Measurements from ENCODE around the gene C4orf33. TPM values are rescaled to one million over a fixed set of nuclear protein-coding genes. Genes with fewer than 3 reads are reported as not detected.

Gene C4orf33
- total and polyA plus RNA-seq, 9 of the 15 experiments (the other 6 are each of a cell fraction or from before 2014, with no cell fraction given), result 16.7 to 42.0 (median 27.5) TPM

DNA sequence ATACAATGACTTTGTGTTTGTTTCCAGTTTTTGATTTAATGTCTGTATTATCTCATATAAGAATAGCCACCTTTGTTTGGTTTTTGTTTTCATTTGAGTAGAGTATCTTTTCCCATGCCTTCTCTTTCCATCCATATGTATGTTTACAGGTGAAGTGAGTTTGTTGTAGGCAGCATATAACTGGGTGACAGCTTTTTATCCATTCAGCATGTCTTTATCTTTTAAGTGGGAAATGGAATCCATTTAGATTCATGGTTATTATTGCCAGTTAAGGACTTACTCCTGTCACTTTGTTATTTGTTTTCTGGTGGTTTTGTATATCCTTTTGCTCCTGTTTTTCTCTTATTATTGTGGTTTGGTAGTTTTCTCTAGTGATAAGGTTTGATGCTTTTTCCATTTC is 36.9 kb upstream of the C4orf33 start:
- POLR2A ChIA-PET, result no interaction called here
- no peak overlapping the region for H3K9ac ChIP-seq (ENCODE audit: insufficient read depth in 1 of 2, low read depth in 2 of 2, low read length in 2 of 2)
- no peaks in the 10 kb centered on the region for H3K9me1 ChIP-seq (ENCODE audit: control insufficient read depth, insufficient read depth, low read length)
- intact Hi-C loops (cut with micrococcal nuclease), result no loop called here
- H2AFZ ChIP-seq (ENCODE audit: low read depth, low read length), result no peak overlapping the region
- no peak overlapping the region for H3K4me2 ChIP-seq (ENCODE audit: insufficient read depth, low read length)
- H3K4me1 ChIP-seq (replicated peaks in 1 of 2; ENCODE audit: control insufficient read depth in 2 of 2, insufficient read depth in 2 of 2, low read length in 2 of 2), result no peaks in the 10 kb centered on the region
- no peak for FAIRE-seq
- no peaks in the 10 kb centered on the region for H3K27me3 ChIP-seq (ENCODE audit: control insufficient read depth in 2 of 2, insufficient read depth in 2 of 2, low read length in 2 of 2)
- H3K4me3 ChIP-seq, result no peak overlapping the region
- no peaks in the 10 kb centered on the region for H4K20me1 ChIP-seq (replicated peaks; ENCODE audit: control insufficient read depth, insufficient read depth, low read length)
- no TSS peak for BruUV-seq (replicated peaks)
- CTCF ChIA-PET (ENCODE audit: low intra/inter-chr PET ratio), result no interaction called here
- no peak overlapping the region for H3K27ac ChIP-seq (ENCODE audit: extremely low read depth, low read depth, low read length)
- in situ Hi-C loops (cut with MboI), result no loop called here
- no peak for TF ChIP-seq ZNF785 (CRISPR knock-in tag; IDR thresholded peaks at IDR 0.05)
- TF ChIP-seq KDM4B (IDR thresholded peaks at IDR 0.05; ENCODE audit: borderline replicate concordance in 2 of 2, low read depth in 1 of 2), result no peak
- TF ChIP-seq, protein P1, sequence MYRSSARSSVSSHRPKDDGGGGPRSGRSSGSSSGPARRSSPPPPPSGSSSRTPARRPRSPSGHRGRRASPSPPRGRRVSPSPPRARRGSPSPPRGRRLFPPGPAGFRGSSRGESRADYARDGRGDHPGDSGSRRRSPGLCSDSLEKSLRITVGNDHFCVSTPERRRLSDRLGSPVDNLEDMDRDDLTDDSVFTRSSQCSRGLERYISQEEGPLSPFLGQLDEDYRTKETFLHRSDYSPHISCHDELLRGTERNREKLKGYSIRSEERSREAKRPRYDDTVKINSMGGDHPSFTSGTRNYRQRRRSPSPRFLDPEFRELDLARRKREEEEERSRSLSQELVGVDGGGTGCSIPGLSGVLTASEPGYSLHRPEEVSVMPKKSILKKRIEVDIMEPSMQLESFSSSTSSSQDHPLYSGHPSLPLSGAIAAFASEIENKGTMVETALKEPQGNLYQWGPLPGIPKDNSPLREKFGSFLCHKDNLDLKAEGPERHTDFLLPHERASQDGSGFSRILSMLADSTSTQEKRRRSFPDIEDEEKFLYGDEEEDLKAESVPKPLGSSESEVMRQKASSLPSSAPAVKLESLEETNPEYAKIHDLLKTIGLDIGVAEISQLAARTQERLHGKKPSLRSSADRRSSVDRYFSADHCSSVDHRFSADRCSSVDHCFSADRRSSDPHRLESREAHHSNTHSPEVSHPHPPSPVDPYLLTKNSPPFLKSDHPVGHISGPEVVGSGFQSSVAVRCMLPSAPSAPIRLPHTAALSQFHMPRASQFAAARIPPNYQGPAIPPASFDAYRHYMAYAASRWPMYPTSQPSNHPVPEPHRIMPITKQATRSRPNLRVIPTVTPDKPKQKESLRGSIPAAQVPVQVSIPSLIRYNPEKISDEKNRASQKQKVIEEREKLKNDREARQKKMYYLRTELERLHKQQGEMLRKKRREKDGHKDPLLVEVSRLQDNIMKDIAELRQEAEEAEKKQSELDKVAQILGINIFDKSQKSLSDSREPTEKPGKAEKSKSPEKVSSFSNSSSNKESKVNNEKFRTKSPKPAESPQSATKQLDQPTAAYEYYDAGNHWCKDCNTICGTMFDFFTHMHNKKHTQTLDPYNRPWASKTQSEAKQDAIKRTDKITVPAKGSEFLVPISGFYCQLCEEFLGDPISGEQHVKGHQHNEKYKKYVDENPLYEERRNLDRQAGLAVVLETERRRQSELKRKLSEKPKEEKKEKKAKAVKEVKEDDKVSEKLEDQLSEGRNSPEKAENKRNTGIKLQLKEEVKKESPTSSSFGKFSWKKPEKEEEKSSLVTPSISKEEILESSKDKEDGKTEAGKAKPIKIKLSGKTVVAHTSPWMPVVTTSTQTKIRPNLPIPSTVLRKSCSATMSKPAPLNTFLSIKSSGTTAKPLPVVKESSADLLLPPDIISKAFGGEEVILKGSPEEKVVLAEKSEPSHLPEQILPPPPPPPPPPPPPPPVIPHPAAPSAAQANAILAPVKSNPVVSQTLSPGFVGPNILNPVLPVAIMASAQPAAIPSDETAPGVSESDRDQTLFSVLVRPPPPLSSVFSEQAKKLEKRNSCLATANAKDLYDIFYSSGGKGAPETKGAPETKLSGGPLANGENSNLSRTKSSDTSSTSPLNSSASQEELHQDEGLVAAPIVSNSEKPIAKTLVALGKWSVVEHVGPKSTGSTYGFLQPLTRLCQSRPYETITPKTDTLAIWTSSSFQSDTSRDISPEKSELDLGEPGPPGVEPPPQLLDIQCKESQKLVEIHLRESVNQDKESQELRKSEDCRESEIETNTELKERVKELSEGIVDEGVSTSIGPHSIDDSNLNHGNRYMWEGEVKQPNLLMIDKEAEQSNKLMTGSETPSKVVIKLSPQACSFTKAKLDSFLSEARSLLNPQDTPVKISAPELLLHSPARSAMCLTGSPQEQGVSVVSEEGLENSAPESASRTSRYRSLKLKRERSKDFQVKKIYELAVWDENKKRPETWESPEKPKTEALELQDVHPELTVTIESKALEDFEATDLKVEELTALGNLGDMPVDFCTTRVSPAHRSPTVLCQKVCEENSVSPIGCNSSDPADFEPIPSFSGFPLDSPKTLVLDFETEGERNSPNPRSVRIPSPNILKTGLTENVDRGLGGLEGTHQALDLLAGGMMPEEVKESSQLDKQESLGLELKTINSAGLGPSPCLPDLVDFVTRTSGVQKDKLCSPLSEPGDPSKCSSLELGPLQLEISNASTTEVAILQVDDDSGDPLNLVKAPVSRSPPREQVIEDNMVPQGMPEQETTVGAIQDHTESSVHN (IDR thresholded peaks at IDR 0.05; ENCODE audit: borderline replicate concordance in 1 of 2, low read depth in 1 of 2), result no peak
- no peak for TF ChIP-seq RFX7 (CRISPR knock-in tag; IDR thresholded peaks at IDR 0.05)
- no peak for TF ChIP-seq SLC30A9 (CRISPR knock-in tag; IDR thresholded peaks at IDR 0.05)
- TF ChIP-seq ELF2 (CRISPR knock-in tag; IDR thresholded peaks at IDR 0.05), result no peak
- TF ChIP-seq, protein P2, sequence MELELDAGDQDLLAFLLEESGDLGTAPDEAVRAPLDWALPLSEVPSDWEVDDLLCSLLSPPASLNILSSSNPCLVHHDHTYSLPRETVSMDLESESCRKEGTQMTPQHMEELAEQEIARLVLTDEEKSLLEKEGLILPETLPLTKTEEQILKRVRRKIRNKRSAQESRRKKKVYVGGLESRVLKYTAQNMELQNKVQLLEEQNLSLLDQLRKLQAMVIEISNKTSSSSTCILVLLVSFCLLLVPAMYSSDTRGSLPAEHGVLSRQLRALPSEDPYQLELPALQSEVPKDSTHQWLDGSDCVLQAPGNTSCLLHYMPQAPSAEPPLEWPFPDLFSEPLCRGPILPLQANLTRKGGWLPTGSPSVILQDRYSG (tag; conservative IDR thresholded peaks at IDR 0.05; ENCODE audit: low read depth), result no peak
- TF ChIP-seq RBM14 (IDR thresholded peaks at IDR 0.05; ENCODE audit: borderline replicate concordance, insufficient read depth, low read depth, low read length), result no peak
- no peak for TF ChIP-seq ZNF274 (IDR thresholded peaks at IDR 0.05; ENCODE audit: borderline replicate concordance, low read depth, low read length)
- TF ChIP-seq DNMT1 (IDR thresholded peaks at IDR 0.05), result no peak
- no peak for TF ChIP-seq CREM (IDR thresholded peaks at IDR 0.05; ENCODE audit: low read depth)
- no peak for TF ChIP-seq GABPA (tag; conservative IDR thresholded peaks at IDR 0.05; ENCODE audit: low read depth)
- TF ChIP-seq MYBL2 (IDR thresholded peaks at IDR 0.05; ENCODE audit: low read depth), result no peak
- no peak for TF ChIP-seq MYBL2 (CRISPR knock-in tag; IDR thresholded peaks at IDR 0.05; ENCODE audit: borderline replicate concordance)
- ATAC-seq, result no peak
- DNase-seq (ENCODE audit: extremely low read depth in 1 of 4, low spot score in 3 of 4), result no peak
- no peaks in the 10 kb centered on the region for H3K79me2 ChIP-seq (ENCODE audit: control insufficient read depth, insufficient read depth, low read length)
- H3K36me3 ChIP-seq (ENCODE audit: control insufficient read depth, insufficient read depth, low read length), result peaks cover 23% of the 10 kb centered on the region
- peaks cover 39% of the 10 kb centered on the region for H3K9me3 ChIP-seq (replicated peaks; ENCODE audit: control insufficient read depth, insufficient read depth, low read depth, low read length)

Data from K562 (cell line).